Heart right ventricle (tissue), 16 donors: ENCODE data around the gene AACS. TPM values are rescaled to one million over a fixed set of nuclear protein-coding genes. Genes with fewer than 3 reads are reported as not detected.

ENCODE experiments used
- ATAC-seq, 8 donors: fragments of 200-7000 bp; cut with Tn5 transposase; one replicate each; pipeline ENCODE4 v1.9.1; 2020; ENCODE audit warnings: mild to moderate bottlenecking in 8 of 8, moderate library complexity in 8 of 8, moderate number of reproducible peaks in 1 of 8
- DNase-seq, 2 donors: peaks; one replicate each; pipeline ENCODE4 v3.0.0-alpha.2; 2020
- H3K27ac ChIP-seq, 10 donors: fragments of 200-600 bp; sonication (generic) in 2 of 10; one replicate each; pipeline versions ENCODE4 v1.5.0 to v1.8.0; 2020 to 2022; ENCODE audit warnings: mild to moderate bottlenecking in 3 of 10
- H3K27me3 ChIP-seq, 7 donors: fragments of 200-600 bp; one replicate each; pipeline ENCODE4 v1.8.0; 2021 to 2022; ENCODE audit warnings: mild to moderate bottlenecking in 2 of 7
- H3K36me3 ChIP-seq, 9 donors: fragments of 200-600 bp; sonication (generic) in 1 of 9; one replicate each; pipeline versions ENCODE4 v1.5.0 to v1.8.0; 2020 to 2022; ENCODE audit warnings: mild to moderate bottlenecking in 2 of 9
- H3K4me1 ChIP-seq, 9 donors: fragments of 200-600 bp; sonication (generic) in 1 of 9; one replicate each; pipeline versions ENCODE4 v1.5.0 to v1.8.0; 2020 to 2022; ENCODE audit warnings: mild to moderate bottlenecking in 4 of 9
- H3K4me3 ChIP-seq, 10 donors: fragments of 200-600 bp; sonication (generic) in 2 of 10; one replicate each; pipeline versions ENCODE4 v1.5.0 to v1.8.0; 2020 to 2022; ENCODE audit warnings: mild to moderate bottlenecking in 7 of 10, moderate library complexity in 2 of 10
- H3K9me3 ChIP-seq, 11 donors: fragments of 200-600 bp in 10 of 11; sonication (generic) in 2 of 11; one replicate each; pipeline versions ENCODE4 v1.5.0 to v1.8.0; 2013 to 2022; ENCODE audit warnings: mild to moderate bottlenecking in 2 of 11, control low read depth in 1 of 11, moderate library complexity in 1 of 11
- CTCF ChIP-seq, 9 donors: fragments of 200-600 bp; sonication (generic) in 2 of 9; IDR thresholded peaks; one replicate each; pipeline versions ENCODE4 v1.5.0 to v1.8.0; 2021 to 2022; ENCODE audit warnings: antibody characterized with exemption in 9 of 9, mild to moderate bottlenecking in 5 of 9, moderate library complexity in 1 of 9
- WGBS, 2 donors: extraction: QIAGEN DNeasy Blood & Tissue Kit; methylation state at CpG; one replicate each; pipeline ENCODE4 v1.1.7; 2013; ENCODE audit warnings: inconsistent platforms in 1 of 2; 5-methylcytosine and 5-hydroxymethylcytosine counted together
- intact Hi-C, 10 donors: fragments of 100-400 bp; cut with DNase I; formaldehyde crosslinking; loops; one replicate each; pipeline versions ENCODE4 v1.11.1 to v1.14.2; 2022
- polyA plus RNA-seq, 2 donors: library from polyadenylated mRNA; stranded (reverse); fragments of 200-250 nt; gene quantifications; one replicate each; pipeline ENCODE4 v1.2.3, GENCODE V29; 2013
- total RNA-seq, 10 donors: library from RNA; stranded (reverse); fragmentation: NEBNext Ultra II Directional in 3 of 10; extraction: Animal tissue kit (Norgen Biotek cat#: 25700) in 3 of 10; gene quantifications; one replicate each; pipeline versions ENCODE4 v1.2.1 to v1.2.4, GENCODE V29; 2021 to 2023
- donor health status: Arrhythmogenic right ventricular cardiomyopathy.
- donor health status: ischemic (EF 13 %, LVEDD 7.1; RV severe dilation, severe dysfunction).
- donor health status: healthy with polysubstance abuse.
- donor health status: DM: no; HTN: yes; CAD: no.
- donor health status: DM: no; HTN: no; CAD: no.
- donor health status: ischemic (EF 25% LVEDD 6.9; RV normal size, moderate dysfunction).
- donor health status: ischemic (EF 25% LVEDD 5.7; RV mildly dilated, moderate dysfunction).
- donor health status: healthy.
- donor health status: DM: yes; HTN: yes; CAD: no.
- donor health status: Ischemic cardiomyopathy.
- donor health status: ischemic (EF 35%, LVEDD 5.7; RV mildly dilated, moderate dysfunction).
- donor health status: nonischemic (EF 11% LVEDD 7.7; RV severe dilation, severe dysfunction).
- donor health status: DM: yes; HTN: yes; CAD: no.
- donor health status: PGD.
- donor health status: ischemic (EF 29% LVEDD 5.4; RV normal size, mild dysfunction).
- donor health status: nonischemic (EF 23%, LVEDD 6.1; RV moderate dilation, normal function).

Gene AACS
- total and polyA plus RNA-seq, 12 donors = 8.5 to 19.4 (median 12.1) TPM

GRCh38 chr12:125192690-125193221, 127.5 kb downstream of the AACS start:
- H3K4me1 ChIP-seq = peaks cover 0 to 8% (median 0%) of the 10 kb centered on the region in 9 donors
- 70 to 73% methylated on average over 9 of the region's 9 CpGs for WGBS, 2 donors
- no peak for ATAC-seq

More at GRCh38 chr12:125192690-125193221, 127.5 kb downstream of the AACS start:
- H3K36me3 ChIP-seq = no peaks in the 10 kb centered on the region
- no peak for DNase-seq
- TF ChIP-seq CTCF (IDR thresholded peaks at IDR 0.05) = no peak
- peaks cover 0 to 68% (median 62%) of the 10 kb centered on the region in 7 donors for H3K27me3 ChIP-seq
- H3K27ac ChIP-seq = no peak overlapping the region
- H3K4me3 ChIP-seq = no peak overlapping the region
- intact Hi-C loops = no loop called here
- H3K9me3 ChIP-seq = no peaks in the 10 kb centered on the region

Other genes starting within 250 kb of the AACS start
- 10 to 100 TPM in 6 of 10 donors, 1 to 10 TPM in 4; 7.7 to 19.9 (median 11.9) TPM for gene SCARB1, start 201.6 kb upstream of the AACS start, total RNA-seq
- 10 to 100 TPM in 1 of 2 donors, 1 to 10 TPM in 1; 8.7 to 11.6 TPM for gene SCARB1, start 201.6 kb upstream of the AACS start, polyA plus RNA-seq
- 1,000 to 10,000 TPM; 1,161 to 1,913 (median 1,447) TPM for gene UBC, start 150.8 kb upstream of the AACS start, total RNA-seq
- 1,000 to 10,000 TPM; 1,225 to 1,619 TPM for gene UBC, start 150.8 kb upstream of the AACS start, polyA plus RNA-seq
- 10 to 100 TPM in 1 of 10 donors, 1 to 10 TPM in 9; 4.2 to 13.3 (median 5.9) TPM for gene DHX37, start 76.3 kb upstream of the AACS start, total RNA-seq
- 1 to 10 TPM; 3.7 to 9.3 TPM for gene DHX37, start 76.3 kb upstream of the AACS start, polyA plus RNA-seq
- gene BRI3BP, start 71.8 kb upstream of the AACS start, total RNA-seq = 1 to 10 TPM; 3.2 to 4.9 (median 3.9) TPM
- gene BRI3BP, start 71.8 kb upstream of the AACS start, polyA plus RNA-seq = 1 to 10 TPM; 1.3 to 1.5 TPM
- 10 to 100 TPM in 1 of 10 donors, 1 to 10 TPM in 7, under 1 TPM in 2; 0.11 to 10.7 (median 2.6) TPM for gene TMEM132B, start 121.0 kb downstream of the AACS start, total RNA-seq
- under 1 TPM; 0.13 to 0.37 TPM for gene TMEM132B, start 121.0 kb downstream of the AACS start, polyA plus RNA-seq